ENCODE measurements around the gene SLC5A6. TPM values are rescaled to one million over a fixed set of nuclear protein-coding genes. Genes with fewer than 3 reads are reported as not detected.
"Not testable (repeated sequence)": the region's sequence is repeated elsewhere in the genome, so short reads cannot be mapped to it uniquely, and the experiment has no call there.

Gene SLC5A6
- polyA plus RNA-seq, 12 donors: 11.1 to 25.1 (median 17.6) TPM; not detected in 1

GRCh38 chr2:27208486-27209050 lies 3.5 kb downstream of the SLC5A6 start:
- no peak for DNase-seq

GRCh38 chr2:27206346-27206745 lies 5.7 kb downstream of the SLC5A6 start:
- no peak for DNase-seq

GRCh38 chr2:27205206-27205605 lies 6.9 kb downstream of the SLC5A6 start:
- no peak for DNase-seq

GRCh38 chr2:27204566-27204965 lies 7.5 kb downstream of the SLC5A6 start:
- DNase-seq: no peak

- DNase-seq: no peak
Measured at GRCh38 chr2:27203741-27204140, 8.3 kb downstream of the SLC5A6 start.

GRCh38 chr2:27202854-27203253 lies 9.2 kb downstream of the SLC5A6 start:
- no peak for DNase-seq

GRCh38 chr2:27201675-27202074 lies 10.4 kb downstream of the SLC5A6 start:
- no peak for DNase-seq

- no peak for DNase-seq
Measured at GRCh38 chr2:27199241-27199640, 12.8 kb downstream of the SLC5A6 start.

GRCh38 chr2:27198627-27199026 lies 13.4 kb downstream of the SLC5A6 start:
- no peak for DNase-seq

GRCh38 chr2:27198068-27198467 lies 14.0 kb downstream of the SLC5A6 start:
- DNase-seq: not testable (repeated sequence)

GRCh38 chr2:27195799-27196198 lies 16.3 kb downstream of the SLC5A6 start:
- not testable (repeated sequence) for DNase-seq

GRCh38 chr2:27194538-27195354 lies 17.3 kb downstream of the SLC5A6 start:
- no peak for DNase-seq

- DNase-seq: peak; percentile 52
Measured at GRCh38 chr2:27191070-27191829, 20.8 kb downstream of the SLC5A6 start.

- no peak for DNase-seq
Measured at GRCh38 chr2:27189989-27190388, 22.1 kb downstream of the SLC5A6 start.

GRCh38 chr2:27186613-27187345 lies 25.3 kb downstream of the SLC5A6 start:
- no peak for DNase-seq

- no peak for DNase-seq
Measured at GRCh38 chr2:27185331-27186026, 26.6 kb downstream of the SLC5A6 start.

- DNase-seq: no peak
Measured at GRCh38 chr2:27184115-27184514, 28.0 kb downstream of the SLC5A6 start.

GRCh38 chr2:27182346-27182745 lies 29.7 kb downstream of the SLC5A6 start:
- DNase-seq: no peak

GRCh38 chr2:27179344-27180000 lies 32.6 kb downstream of the SLC5A6 start:
- no peak for DNase-seq

- DNase-seq: no peak
Measured at GRCh38 chr2:27178469-27178868, 33.6 kb downstream of the SLC5A6 start.
